K562 (cell line): ENCODE data around the gene AGR3. TPM values are rescaled to one million over a fixed set of nuclear protein-coding genes. Genes with fewer than 3 reads are reported as not detected.

Experiments used
- ATAC-seq: fragments of 200-7000 bp; cut with Tn5 transposase; 3 replicates; pipeline ENCODE4 v1.9.1; 2020; ENCODE audit warnings: moderate library complexity
- BruUV-seq: library from RNA; stranded (reverse); fragments of 400-500 nt; replicated peaks from 2 replicates; lab custom pipeline; 2021; lab: Mats Ljungman, UMichigan
- CTCF ChIA-PET: fragments of 300-600 bp; formaldehyde crosslinking; extraction: SDS; loops from one replicate; lab custom pipeline; 2021; ENCODE audit warnings: low intra/inter-chr PET ratio; lab: Yijun Ruan, JAX
- POLR2A ChIA-PET: fragments of 300-600, 350-650 bp; sonication (Branson Sonifier 250); formaldehyde crosslinking; extraction: SDS; loops from one replicate; lab custom pipeline; 2021; ENCODE audit warnings: antibody characterized with exemption, inconsistent platforms; lab: Yijun Ruan, JAX
- DNase-seq, 4 experiments: peaks; one replicate each; pipeline versions ENCODE4 v3.0.0 to v3.0.0-alpha.2; 2011 to 2018; ENCODE audit warnings: low spot score in 3 of 4, mixed read lengths in 3 of 4; ENCODE audit errors: extremely low read depth in 1 of 4
- FAIRE-seq: peaks from 2 replicates; lab custom pipeline; 2011; peaks lifted over from hg19 to GRCh38; lab: Jason Lieb, UNC
- H2AFZ ChIP-seq: 2 replicates; pipeline ENCODE4 v1.6.0; 2011; ENCODE audit warnings: low read depth, low read length, control low read depth, inconsistent platforms
- H3K27ac ChIP-seq: fragments of 200-600 bp; 3 replicates; pipeline ENCODE4 v1.8.0; 2011; ENCODE audit warnings: low read depth, mild to moderate bottlenecking, control low read depth, inconsistent platforms, low read length, moderate library complexity, mixed read lengths; ENCODE audit errors: extremely low read depth
- H3K27me3 ChIP-seq, 2 experiments: fragments of 300-600 bp in 1 of 2; 2 replicates in 1 of 2; 3 replicates in 1 of 2; pipeline versions ENCODE4 v1.6.0 to v1.8.0; 2011; ENCODE audit warnings: inconsistent platforms in 2 of 2, low read length in 2 of 2, mild to moderate bottlenecking in 1 of 2, mixed read lengths in 1 of 2, moderate library complexity in 1 of 2; ENCODE audit not compliant: control insufficient read depth in 2 of 2, insufficient read depth in 2 of 2
- H3K36me3 ChIP-seq: fragments of 300-600 bp; 3 replicates; pipeline ENCODE4 v1.8.0; 2011; ENCODE audit warnings: mild to moderate bottlenecking, low read length, inconsistent platforms; ENCODE audit not compliant: control insufficient read depth, insufficient read depth
- H3K4me1 ChIP-seq, 2 experiments: fragments of 200-600 bp in 1 of 2; replicated peaks in 1 of 2; 2 replicates in 1 of 2; 3 replicates in 1 of 2; pipeline versions ENCODE4 v1.5.1 to v1.8.0; 2011; ENCODE audit warnings: inconsistent platforms in 2 of 2, low read length in 2 of 2, mild to moderate bottlenecking in 1 of 2, mixed read lengths in 1 of 2, moderate library complexity in 1 of 2; ENCODE audit not compliant: control insufficient read depth in 2 of 2, insufficient read depth in 2 of 2
- H3K4me2 ChIP-seq: 2 replicates; pipeline ENCODE4 v1.6.1; 2011; ENCODE audit warnings: low read length, control low read depth, inconsistent platforms, mixed read lengths; ENCODE audit not compliant: insufficient read depth
- H3K4me3 ChIP-seq: fragments of 200-600 bp; sonication (generic), shearing (Covaris generic); 2 replicates; pipeline ENCODE4 v1.5.1; 2016; ENCODE audit warnings: control low read depth, inconsistent platforms
- H3K79me2 ChIP-seq: fragments of 200-600 bp; 3 replicates; pipeline ENCODE4 v1.8.0; 2011; ENCODE audit warnings: low read length, inconsistent platforms; ENCODE audit not compliant: control insufficient read depth, insufficient read depth
- H3K9ac ChIP-seq, 2 experiments: 2 replicates each; pipeline versions ENCODE4 v1.6.0 to v1.6.1; 2011; ENCODE audit warnings: low read depth in 2 of 2, low read length in 2 of 2, control low read depth in 1 of 2, inconsistent platforms in 1 of 2, mild to moderate bottlenecking in 1 of 2, mixed read lengths in 1 of 2; ENCODE audit not compliant: insufficient read depth in 1 of 2
- H3K9me1 ChIP-seq: one replicate; pipeline ENCODE4 v1.6.0; 2011; ENCODE audit warnings: inconsistent platforms, mild to moderate bottlenecking, low read length, moderate library complexity; ENCODE audit not compliant: control insufficient read depth, insufficient read depth
- H3K9me3 ChIP-seq: replicated peaks from 2 replicates; pipeline ENCODE4 v1.5.1; 2011; ENCODE audit warnings: low read depth, low read length, inconsistent platforms; ENCODE audit not compliant: control insufficient read depth, insufficient read depth
- H4K20me1 ChIP-seq: replicated peaks from 2 replicates; pipeline ENCODE4 v1.6.1; 2011; ENCODE audit warnings: low read length, inconsistent platforms, mixed read lengths; ENCODE audit not compliant: control insufficient read depth, insufficient read depth
- ID3 ChIP-seq, 2 experiments: fragments of 250-450 bp in 1 of 2; fragments of 450-650 bp in 1 of 2; sonication (Bioruptor Pico) in 1 of 2; IDR thresholded peaks; 2 replicates each; pipeline versions ENCODE4 v1.6.1 to v1.8.0; 2016 to 2021; ENCODE audit warnings: mild to moderate bottlenecking in 2 of 2, moderate library complexity in 2 of 2, missing compliant biosample characterization in 1 of 2, missing genetic modification characterization in 1 of 2
- KAT2B ChIP-seq: IDR thresholded peaks from one replicate; pipeline ENCODE4 v1.6.1; 2012; ENCODE audit warnings: low read depth, mild to moderate bottlenecking, control low read depth, inconsistent platforms, low read length, moderate library complexity
- NKRF ChIP-seq: fragments of 450-650 bp; IDR thresholded peaks from 2 replicates; pipeline ENCODE4 v1.6.1; 2016; ENCODE audit warnings: borderline replicate concordance
- PURB ChIP-seq: sonication (generic); formaldehyde crosslinking; IDR thresholded peaks from 2 replicates; pipeline ENCODE4 v1.9.0; 2021; ENCODE audit warnings: low read depth, mild to moderate bottlenecking, missing genetic modification reagents
- RFX1 ChIP-seq: fragments of 450-650 bp; IDR thresholded peaks from 2 replicates; pipeline ENCODE4 v1.6.1; 2016; ENCODE audit warnings: mild to moderate bottlenecking, moderate library complexity
- SRF ChIP-seq, 2 experiments: fragments of 250-450, 450-650 bp in 1 of 2; sonication (Bioruptor Pico) in 1 of 2; sonication (generic) in 1 of 2; formaldehyde crosslinking; IDR thresholded peaks; 2 replicates each; pipeline versions ENCODE4 v1.5.0 to v1.5.1; 2020 to 2022; ENCODE audit warnings: mild to moderate bottlenecking in 1 of 2, missing genetic modification reagents in 1 of 2
- STAT5A ChIP-seq: IDR thresholded peaks from 2 replicates; pipeline ENCODE4 v1.6.1; 2012; ENCODE audit warnings: low read length, inconsistent platforms, borderline replicate concordance
- TAF1 ChIP-seq: IDR thresholded peaks from 2 replicates; pipeline ENCODE4 v1.6.1; 2011; ENCODE audit warnings: mild to moderate bottlenecking, low read length, moderate library complexity; ENCODE audit not compliant: insufficient read depth, control insufficient read depth, severe bottlenecking; ENCODE audit errors: extremely low read depth
- TAF15 ChIP-seq: fragments of 200-400 bp; formaldehyde crosslinking; IDR thresholded peaks from 2 replicates; pipeline ENCODE4 v1.6.1; 2017; ENCODE audit warnings: mild to moderate bottlenecking, low read depth, low read length, moderate library complexity
- TCF7 ChIP-seq: sonication (generic); IDR thresholded peaks from 2 replicates; pipeline ENCODE4 v1.6.1; 2016; ENCODE audit warnings: antibody characterized with exemption, borderline replicate concordance
- ZKSCAN1 ChIP-seq: fragments of 150-350 bp; IDR thresholded peaks from 2 replicates; pipeline ENCODE4 v1.6.1; 2016; ENCODE audit warnings: low read depth, low read length
- ZNF75A ChIP-seq: fragments of 450-650 bp; formaldehyde crosslinking; IDR thresholded peaks from 2 replicates; pipeline ENCODE4 v1.4.0; 2020; ENCODE audit warnings: mild to moderate bottlenecking
- WGBS: fragments of 100-300 bp; shearing (Covaris generic); methylation state at CpG from one replicate; pipeline ENCODE4 v1.1.6; 2016; ENCODE audit warnings: low coverage, mixed read lengths; ENCODE audit not compliant: insufficient coverage; ENCODE audit errors: missing lambda C conversion rate; 5-methylcytosine and 5-hydroxymethylcytosine counted together
- in situ Hi-C: fragments of 300-500 bp; cut with MboI; formaldehyde crosslinking; loops from 4 replicates; pipeline ENCODE4 v1.15.0; 2018; ENCODE audit warnings: inconsistent platforms, mixed read lengths
- intact Hi-C: fragments of 100-400 bp; cut with micrococcal nuclease; formaldehyde crosslinking; loops from 2 replicates; pipeline ENCODE4 v1.14.2; 2022
- polyA plus RNA-seq, 8 experiments: library from polyadenylated mRNA; depleted of rRNA in 4 of 8; stranded (reverse) in 5 of 8; unstranded in 3 of 8; fragments of >200 nt; fragmentation: Nextera tagmentation in 2 of 8; fragmentation: Illumina TruSeq in 1 of 8; extraction: Ambion mirVana in 2 of 8; extraction: Trizol in 1 of 8; gene quantifications; 2 replicates each; pipeline versions ENCODE4 v1.2.1 to v1.2.3, GENCODE V29; 2011 to 2014; ENCODE audit warnings: inconsistent platforms in 1 of 8, missing spikeins in 1 of 8
- total RNA-seq, 7 experiments: library from RNA; depleted of rRNA in 6 of 7; stranded (reverse); fragments of >200 nt in 6 of 7; fragmentation: Illumina TruSeq in 2 of 7; extraction: Trizol in 2 of 7; gene quantifications; 2 replicates each; pipeline versions ENCODE4 v1.2.1 to v1.2.3, GENCODE V29; 2011 to 2021; ENCODE audit warnings: low replicate concordance in 1 of 7

Gene AGR3
- total and polyA plus RNA-seq, 9 of the 15 experiments (the other 6 are each of a cell fraction or from before 2014, with no cell fraction given): not detected

- FAIRE-seq: no peak
These were observed 59.8 kb downstream of the AGR3 start for GRCh38 chr7:16822029-16822428.

GRCh38 chr7:16818732-16819131 is 63.1 kb downstream of the AGR3 start:
- H3K9me1 ChIP-seq: no peaks in the 10 kb centered on the region
- 0 out of 2 replicates have a peak overlapping the region, but pooled peaks have one; percentile 34 for H3K4me2 ChIP-seq
- no peak overlapping the region; the same call in 1 of the 2 replicates for H2AFZ ChIP-seq
- FAIRE-seq (no peak), ATAC-seq (peak; percentile 64), DNase-seq (peak in 1 of 4 experiments; percentile 16)
- no peak overlapping the region for H3K9ac ChIP-seq
- H3K9me3 ChIP-seq: no peaks in the 10 kb centered on the region
- in situ Hi-C loops (no loop called here), intact Hi-C loops (no loop called here)
- no peaks in the 10 kb centered on the region for H4K20me1 ChIP-seq
- peaks cover 0 to 15% of the 10 kb centered on the region in 2 experiments; a peak in 3 of 5 replicates for H3K27me3 ChIP-seq
- no peak for TF ChIP-seq TAF1
- no peak for TF ChIP-seq NKRF
- TF ChIP-seq SRF (CRISPR knock-in tag; IDR thresholded peaks at IDR 0.05): peak; percentile 14 to 93; a peak in 2 of 4 replicates
- peaks cover 0 to 4% of the 10 kb centered on the region in 2 experiments; a peak in 1 of 5 replicates for H3K4me1 ChIP-seq
- POLR2A ChIA-PET: interaction anchor here (0.9 kb wide), 1 partner anchor 10 kb away, joined by 3 read pairs; no protein-coding TSS in a partner anchor
- BruUV-seq: no TSS peak
- CTCF ChIA-PET: no interaction called here
- no peak overlapping the region for H3K4me3 ChIP-seq
- 15% methylated on average over 3 of the region's 3 CpGs for WGBS
- H3K27ac ChIP-seq: no peak overlapping the region
- H3K36me3 ChIP-seq: no peaks in the 10 kb centered on the region
- H3K79me2 ChIP-seq: no peaks in the 10 kb centered on the region

More at GRCh38 chr7:16822029-16822428, 59.8 kb downstream of the AGR3 start:
- H3K79me2 ChIP-seq: no peaks in the 10 kb centered on the region
- ATAC-seq (no peak), DNase-seq (no peak)
- H3K9me1 ChIP-seq: no peaks in the 10 kb centered on the region
- peaks cover 0 to 4% of the 10 kb centered on the region in 2 experiments; a peak in 1 of 5 replicates for H3K4me1 ChIP-seq
- H4K20me1 ChIP-seq: no peaks in the 10 kb centered on the region
- intact Hi-C loops: no loop called here
- H2AFZ ChIP-seq: no peak overlapping the region
- no peak overlapping the region for H3K4me2 ChIP-seq
- H3K9me3 ChIP-seq: no peaks in the 10 kb centered on the region
- no peaks in the 10 kb centered on the region for H3K36me3 ChIP-seq
- no peak overlapping the region for H3K27ac ChIP-seq
- 0% methylated on average over 3 of the region's 3 CpGs for WGBS
- no peak for TF ChIP-seq RFX1
- no peak for TF ChIP-seq STAT5A
- no peak for TF ChIP-seq ID3 (CRISPR knock-in tag; IDR thresholded peaks at IDR 0.05)
- TF ChIP-seq ID3 (tag; IDR thresholded peaks at IDR 0.05): no peak
- TF ChIP-seq ZNF75A (CRISPR knock-in tag): no peak
- no peak for TF ChIP-seq KAT2B
- TF ChIP-seq TCF7: no peak
- TF ChIP-seq PURB (CRISPR knock-in tag): no peak
- TF ChIP-seq TAF15: no peak
- TF ChIP-seq ZKSCAN1: no peak
- in situ Hi-C loops: no loop called here
- no peak overlapping the region for H3K4me3 ChIP-seq
- ChIA-PET POLR2A (no interaction called here), CTCF (no interaction called here)
- BruUV-seq: no TSS peak
- peaks cover 0 to 4% of the 10 kb centered on the region in 2 experiments; a peak in 1 of 5 replicates for H3K27me3 ChIP-seq
- H3K9ac ChIP-seq: no peak overlapping the region
